T-helper 1 cell treated with Interleukin-12 subunit alpha and Interleukin-12 subunit beta and Interleukin-4 antibody, amounts not matched to agents 30 μg/mL and 1 μg/mL, for 36 hours (primary cell): Measurements from ENCODE around the gene TMEM272.

Experiments
- H3K27ac Mint-ChIP-seq: one replicate; pipeline ENCODE4 v1.8.0; 2021; ENCODE audit warnings: mild to moderate bottlenecking, mixed read lengths
- H3K27me3 Mint-ChIP-seq: one replicate; pipeline ENCODE4 v1.8.0; 2021; ENCODE audit warnings: low read depth, mixed read lengths
- H3K36me3 Mint-ChIP-seq: one replicate; pipeline ENCODE4 v1.8.0; 2021; ENCODE audit warnings: low read depth, mixed read lengths
- H3K4me1 Mint-ChIP-seq: one replicate; pipeline ENCODE4 v1.8.0; 2021; ENCODE audit warnings: low read depth, mixed read lengths
- H3K4me3 Mint-ChIP-seq: one replicate; pipeline ENCODE4 v1.8.0; 2021; ENCODE audit warnings: mild to moderate bottlenecking, moderate library complexity, mixed read lengths
- H3K9me3 Mint-ChIP-seq: one replicate; pipeline ENCODE4 v1.8.0; 2021; ENCODE audit warnings: mixed read lengths

Gene TMEM272

GRCh38 chr13:51823863-51824262, 21.1 kb downstream of the TMEM272 start:
- peaks cover 3% of the 10 kb centered on the region for H3K27me3 Mint-ChIP-seq
- peak overlapping the region; percentile 26 for H3K4me3 Mint-ChIP-seq
- no peaks in the 10 kb centered on the region for H3K9me3 Mint-ChIP-seq
- peaks cover 83% of the 10 kb centered on the region for H3K4me1 Mint-ChIP-seq
- H3K36me3 Mint-ChIP-seq, result no peaks in the 10 kb centered on the region
- no peak overlapping the region for H3K27ac Mint-ChIP-seq

DNA sequence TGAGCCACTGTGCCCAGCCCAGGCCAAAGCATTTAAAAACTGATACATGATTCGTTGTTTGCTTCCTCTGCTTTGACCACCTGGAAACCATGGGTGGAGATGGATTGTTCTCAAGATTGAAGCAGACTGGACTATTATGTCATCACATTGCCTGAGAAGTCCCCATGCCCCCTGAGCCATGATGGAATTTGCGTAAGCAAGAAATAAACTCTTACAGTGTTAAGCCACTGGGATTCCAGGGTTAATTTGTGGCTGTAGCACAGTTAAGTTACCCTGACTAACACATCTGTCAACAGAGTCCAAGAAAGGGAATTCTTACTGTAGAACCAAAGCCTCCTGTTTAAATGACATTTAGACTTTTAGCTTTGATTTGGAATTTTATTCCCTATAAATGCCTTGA, 21.6 kb downstream of the TMEM272 start:
- Mint-ChIP-seq H3K27ac (no peak overlapping the region), H3K36me3 (no peaks in the 10 kb centered on the region), H3K4me1 (peaks cover 84% of the 10 kb centered on the region), H3K27me3 (peaks cover 3% of the 10 kb centered on the region), H3K9me3 (no peaks in the 10 kb centered on the region), H3K4me3 (no peak overlapping the region)

DNA sequence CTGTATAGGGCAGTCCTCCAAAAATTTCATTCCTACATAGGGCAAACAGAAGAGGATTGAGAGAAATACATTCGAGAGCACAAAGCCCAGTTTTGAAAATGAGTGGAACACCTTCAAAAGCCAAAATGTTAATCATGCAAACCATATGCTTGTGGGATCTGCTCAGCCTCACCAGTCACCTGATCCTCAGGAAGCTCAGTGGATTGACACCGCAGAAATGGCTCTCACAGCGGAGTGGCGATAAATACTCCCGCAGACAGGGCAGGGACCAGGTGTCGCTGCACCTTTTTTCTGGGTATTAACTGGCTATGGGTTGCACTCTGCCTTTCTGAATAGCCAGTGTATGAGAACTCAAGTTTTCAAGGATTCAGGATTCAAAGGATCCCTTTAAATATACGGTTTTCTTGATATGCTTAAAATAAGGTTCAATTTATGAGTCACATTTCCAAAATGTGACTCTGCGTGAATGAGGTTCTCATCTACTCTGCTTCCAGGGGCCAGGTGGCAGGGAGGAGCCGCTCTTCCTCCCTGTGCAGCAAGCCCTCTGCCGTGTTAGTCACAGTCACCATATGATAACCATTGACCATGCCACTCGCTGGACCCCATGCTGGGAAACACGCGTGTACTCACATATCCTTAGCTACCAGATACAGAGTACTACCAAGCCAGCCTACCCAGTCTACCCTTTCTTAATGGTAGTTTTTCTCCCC, 22.7 kb downstream of the TMEM272 start:
- Mint-ChIP-seq H3K4me3 (peak overlapping the region; percentile 56), H3K4me1 (peaks cover 81% of the 10 kb centered on the region), H3K27ac (peak overlapping the region; percentile 33), H3K27me3 (peaks cover 3% of the 10 kb centered on the region), H3K36me3 (no peaks in the 10 kb centered on the region), H3K9me3 (no peaks in the 10 kb centered on the region)

DNA sequence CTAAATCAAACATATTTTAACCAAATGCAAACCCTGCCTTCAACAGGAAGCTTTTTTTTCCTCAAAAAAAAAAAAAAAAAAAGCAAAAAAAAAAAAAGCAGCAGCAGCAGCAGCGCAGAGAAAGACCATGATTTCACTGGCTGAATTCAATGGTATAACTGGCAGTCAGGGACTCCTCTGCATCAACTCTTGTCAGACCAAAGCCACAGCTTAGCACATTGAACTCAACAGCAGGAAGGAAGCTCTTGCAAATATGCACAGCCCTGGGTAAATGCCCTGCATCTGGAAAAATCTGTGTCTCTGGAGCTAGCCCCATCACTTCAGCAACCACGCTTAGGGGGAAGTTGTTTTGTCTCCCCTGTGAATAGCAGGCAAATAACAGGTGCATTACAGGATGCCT, 23.4 kb downstream of the TMEM272 start:
- Mint-ChIP-seq H3K4me3 (peak overlapping the region; percentile 56), H3K4me1 (peaks cover 76% of the 10 kb centered on the region), H3K36me3 (no peaks in the 10 kb centered on the region), H3K9me3 (no peaks in the 10 kb centered on the region), H3K27me3 (peaks cover 2% of the 10 kb centered on the region), H3K27ac (peak overlapping the region; percentile 33)

GRCh38 chr13:51820016-51820597, 24.9 kb downstream of the TMEM272 start:
- H3K9me3 Mint-ChIP-seq, result no peaks in the 10 kb centered on the region

DNA sequence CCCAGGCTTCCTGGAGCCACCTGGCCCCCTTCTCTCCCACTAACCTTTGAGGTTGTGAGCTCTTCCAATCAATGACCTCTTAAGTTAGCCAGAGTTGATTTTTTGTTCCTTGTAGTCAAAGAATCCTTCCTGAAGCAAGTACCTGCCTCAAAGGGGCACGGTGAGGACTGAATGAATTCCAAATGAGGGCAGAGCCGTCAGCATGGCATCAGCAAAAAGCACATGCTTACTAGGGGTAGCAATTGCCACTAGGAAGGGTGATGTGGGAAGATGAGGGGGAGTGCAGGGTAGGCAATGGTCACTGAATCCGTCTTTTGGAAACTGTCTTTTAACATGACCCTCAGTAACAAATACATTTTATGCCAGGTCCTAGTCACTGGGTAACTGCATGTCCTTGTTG, 25.4 kb downstream of the TMEM272 start:
- Mint-ChIP-seq H3K27me3 (peaks cover 4% of the 10 kb centered on the region), H3K27ac (peak overlapping the region; percentile 57), H3K4me3 (no peak overlapping the region), H3K36me3 (no peaks in the 10 kb centered on the region), H3K9me3 (no peaks in the 10 kb centered on the region), H3K4me1 (peaks cover 68% of the 10 kb centered on the region)

More at GRCh38 chr13:51820016-51820597, 24.9 kb downstream of the TMEM272 start:
- H3K27ac Mint-ChIP-seq, result no peak overlapping the region
- H3K27me3 Mint-ChIP-seq, result peaks cover 4% of the 10 kb centered on the region
- H3K4me3 Mint-ChIP-seq, result no peak overlapping the region
- H3K36me3 Mint-ChIP-seq, result no peaks in the 10 kb centered on the region
- H3K4me1 Mint-ChIP-seq, result peaks cover 68% of the 10 kb centered on the region

DNA sequence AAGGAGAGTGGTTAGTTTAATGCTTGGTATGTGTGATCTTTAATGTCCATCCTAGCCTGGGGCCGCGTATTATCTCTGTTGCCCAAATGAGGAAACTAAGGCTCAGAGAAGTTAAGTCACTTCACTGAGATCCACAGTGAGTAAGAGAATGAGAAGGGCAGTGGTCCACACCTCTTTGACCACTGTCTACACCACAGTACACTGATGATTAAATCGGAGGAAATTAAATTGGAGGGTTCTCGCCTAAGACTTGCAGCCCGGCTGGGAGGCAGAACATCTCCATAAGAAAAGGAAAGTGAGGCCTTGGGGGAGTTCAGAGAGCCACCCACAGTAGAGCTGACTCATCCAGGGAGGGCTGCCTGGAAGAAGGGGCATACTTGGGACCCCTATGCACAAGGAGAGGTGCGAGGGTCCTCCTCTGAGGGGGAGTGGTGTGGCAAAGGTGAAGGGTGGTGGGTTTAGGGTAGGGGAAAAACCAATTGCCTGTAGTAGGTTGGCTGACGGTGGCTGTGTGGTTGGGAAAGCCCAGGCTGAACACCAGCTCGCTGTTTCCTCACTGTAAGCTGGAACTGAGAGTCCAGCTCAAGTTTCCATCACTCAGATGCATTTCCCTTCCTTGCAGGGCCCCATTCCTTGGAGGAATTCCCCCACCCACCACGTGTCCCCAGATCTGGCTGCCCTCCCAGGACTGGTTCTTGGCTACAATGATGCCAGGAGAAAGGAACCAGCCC, 26.0 kb downstream of the TMEM272 start:
- Mint-ChIP-seq H3K27me3 (peaks cover 4% of the 10 kb centered on the region), H3K4me1 (peaks cover 62% of the 10 kb centered on the region), H3K9me3 (no peaks in the 10 kb centered on the region), H3K27ac (peak overlapping the region; percentile 57), H3K4me3 (no peak overlapping the region), H3K36me3 (no peaks in the 10 kb centered on the region)

DNA sequence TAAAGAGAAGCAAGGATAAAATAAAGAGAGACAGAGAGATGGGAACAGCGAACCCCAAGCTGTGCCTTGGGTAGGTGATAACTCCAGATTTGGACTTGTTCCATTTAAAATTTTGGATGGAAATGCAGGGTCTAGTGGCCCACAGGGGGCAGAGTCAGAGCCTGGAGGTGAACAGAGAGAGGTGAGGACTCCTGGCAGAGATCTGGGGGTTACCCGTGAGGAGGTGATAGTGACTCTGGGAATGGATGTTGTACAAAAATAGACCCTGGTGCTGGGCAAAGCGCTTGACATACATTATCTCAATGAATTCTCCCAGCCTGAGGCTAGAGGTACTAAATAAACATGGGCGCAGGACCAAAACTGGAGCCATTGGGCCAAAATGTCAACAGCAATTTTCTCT, 26.7 kb downstream of the TMEM272 start:
- no peak overlapping the region for H3K4me3 Mint-ChIP-seq
- peaks cover 58% of the 10 kb centered on the region for H3K4me1 Mint-ChIP-seq

DNA sequence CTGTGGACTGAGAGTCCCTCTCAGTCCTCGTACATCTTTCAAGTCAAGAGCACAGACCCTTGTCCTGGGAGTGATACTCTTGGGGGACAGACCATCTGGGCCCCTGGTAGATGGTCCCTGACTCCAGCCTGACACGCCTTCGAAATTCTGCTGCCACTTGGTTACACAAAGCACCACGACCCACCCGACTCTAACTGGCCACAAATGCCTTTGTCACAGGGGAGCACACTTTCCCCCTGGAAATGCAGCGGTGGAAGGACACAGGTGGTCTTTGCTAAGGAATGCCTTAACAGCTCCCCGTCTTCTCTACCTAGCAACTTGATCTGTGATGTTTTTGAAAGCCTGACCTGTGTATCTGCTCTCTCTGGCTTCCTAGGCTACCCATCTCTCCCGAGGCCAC, 27.3 kb downstream of the TMEM272 start:
- Mint-ChIP-seq H3K9me3 (no peaks in the 10 kb centered on the region), H3K36me3 (no peaks in the 10 kb centered on the region), H3K4me1 (peaks cover 56% of the 10 kb centered on the region), H3K27me3 (peaks cover 4% of the 10 kb centered on the region), H3K4me3 (no peak overlapping the region), H3K27ac (peak overlapping the region; percentile 8)

More for the DNA sequence above, 26.7 kb downstream of the TMEM272 start:
- H3K27ac Mint-ChIP-seq, result peak overlapping the region; percentile 8
- no peaks in the 10 kb centered on the region for H3K9me3 Mint-ChIP-seq
- no peaks in the 10 kb centered on the region for H3K36me3 Mint-ChIP-seq
- H3K27me3 Mint-ChIP-seq, result peaks cover 4% of the 10 kb centered on the region

GRCh38 chr13:51816604-51817249, 28.2 kb downstream of the TMEM272 start:
- H3K36me3 Mint-ChIP-seq, result no peaks in the 10 kb centered on the region
- H3K27me3 Mint-ChIP-seq, result peaks cover 4% of the 10 kb centered on the region
- H3K4me1 Mint-ChIP-seq, result peaks cover 52% of the 10 kb centered on the region
- no peaks in the 10 kb centered on the region for H3K9me3 Mint-ChIP-seq
- H3K27ac Mint-ChIP-seq, result peak overlapping the region; percentile 12
- no peak overlapping the region for H3K4me3 Mint-ChIP-seq

- Mint-ChIP-seq H3K36me3 (no peaks in the 10 kb centered on the region), H3K27me3 (peaks cover 4% of the 10 kb centered on the region), H3K27ac (no peak overlapping the region), H3K4me1 (peaks cover 48% of the 10 kb centered on the region), H3K4me3 (no peak overlapping the region), H3K9me3 (no peaks in the 10 kb centered on the region)
Observed at GRCh38 chr13:51815848-51816247, 29.1 kb downstream of the TMEM272 start.

- peaks cover 40% of the 10 kb centered on the region for H3K4me1 Mint-ChIP-seq
- peaks cover 4% of the 10 kb centered on the region for H3K27me3 Mint-ChIP-seq
- H3K36me3 Mint-ChIP-seq, result no peaks in the 10 kb centered on the region
- H3K9me3 Mint-ChIP-seq, result no peaks in the 10 kb centered on the region
- peak overlapping the region; percentile 33 for H3K4me3 Mint-ChIP-seq
- peak overlapping the region; percentile 49 for H3K27ac Mint-ChIP-seq
Observed at GRCh38 chr13:51814825-51815650, 29.9 kb downstream of the TMEM272 start.

GRCh38 chr13:51814071-51814470, 30.9 kb downstream of the TMEM272 start:
- Mint-ChIP-seq H3K4me3 (no peak overlapping the region), H3K36me3 (no peaks in the 10 kb centered on the region), H3K4me1 (peaks cover 30% of the 10 kb centered on the region), H3K9me3 (no peaks in the 10 kb centered on the region), H3K27ac (no peak overlapping the region), H3K27me3 (peaks cover 4% of the 10 kb centered on the region)

GRCh38 chr13:51811920-51812451, 33.0 kb downstream of the TMEM272 start:
- no peak overlapping the region for H3K4me3 Mint-ChIP-seq
- H3K9me3 Mint-ChIP-seq, result no peaks in the 10 kb centered on the region
- H3K36me3 Mint-ChIP-seq, result no peaks in the 10 kb centered on the region
- peaks cover 4% of the 10 kb centered on the region for H3K27me3 Mint-ChIP-seq
- H3K27ac Mint-ChIP-seq, result no peak overlapping the region
- peaks cover 19% of the 10 kb centered on the region for H3K4me1 Mint-ChIP-seq
